KOPT-K1 (cell line): ENCODE results near the gene NOBOX.
"Not testable (repeated sequence)": the region's sequence is repeated elsewhere in the genome, so short reads cannot be mapped to it uniquely, and the experiment has no call there.

Source experiments
- H3K27ac ChIP-seq: fragments of 200-600 bp; sonication (generic); 2 replicates; pipeline ENCODE4 v1.5.1; 2016; ENCODE audit warnings: antibody characterized with exemption, mild to moderate bottlenecking, low read depth, low read length; ENCODE audit not compliant: poor library complexity, severe bottlenecking
- H3K36me3 ChIP-seq: fragments of 200-600 bp; sonication (generic); 2 replicates; pipeline ENCODE4 v1.5.1; 2017; ENCODE audit warnings: antibody characterized with exemption, mild to moderate bottlenecking, low read length, moderate library complexity; ENCODE audit not compliant: insufficient read depth
- H3K9me3 ChIP-seq: fragments of 200-600 bp; sonication (generic); 2 replicates; pipeline ENCODE4 v1.5.1; 2017; ENCODE audit warnings: antibody characterized with exemption, low read length, mild to moderate bottlenecking; ENCODE audit not compliant: insufficient read depth, poor library complexity, severe bottlenecking

NOBOX gene

GRCh38 chr7:144403649-144404061, at the start of gene NOBOX:
Gene NOBOX (minus strand): TSS chr7:144403693.
- Histone ChIP-seq H3K9me3 (no peaks in the 10 kb centered on the region), H3K36me3 (no peaks in the 10 kb centered on the region), H3K27ac (no peak within 1 kb of the TSS)

- Histone ChIP-seq H3K36me3 (no peaks in the 10 kb centered on the region), H3K9me3 (no peaks in the 10 kb centered on the region), H3K27ac (no peak overlapping the region)
Measured at GRCh38 chr7:144452064-144452463, 48.6 kb upstream of the NOBOX start.

- no peaks in the 10 kb centered on the region for H3K9me3 ChIP-seq
- H3K27ac ChIP-seq, result no peak overlapping the region
- H3K36me3 ChIP-seq, result no peaks in the 10 kb centered on the region
Measured at GRCh38 chr7:144445590-144445989, 42.1 kb upstream of the NOBOX start.

GRCh38 chr7:144439717-144440205, 36.3 kb upstream of the NOBOX start:
- Histone ChIP-seq H3K27ac (no peak overlapping the region), H3K9me3 (no peaks in the 10 kb centered on the region), H3K36me3 (no peaks in the 10 kb centered on the region)

- Histone ChIP-seq H3K9me3 (no peaks in the 10 kb centered on the region), H3K36me3 (no peaks in the 10 kb centered on the region), H3K27ac (no peak overlapping the region)
Measured at GRCh38 chr7:144438759-144439158, 35.3 kb upstream of the NOBOX start.

GRCh38 chr7:144437370-144438191, 34.1 kb upstream of the NOBOX start:
- Histone ChIP-seq H3K27ac (no peak overlapping the region), H3K36me3 (no peaks in the 10 kb centered on the region), H3K9me3 (no peaks in the 10 kb centered on the region)

GRCh38 chr7:144436500-144436899, 33.0 kb upstream of the NOBOX start:
- Histone ChIP-seq H3K27ac (no peak overlapping the region), H3K36me3 (no peaks in the 10 kb centered on the region), H3K9me3 (no peaks in the 10 kb centered on the region)

- H3K27ac ChIP-seq, result no peak overlapping the region
- no peaks in the 10 kb centered on the region for H3K36me3 ChIP-seq
- peaks cover 33% of the 10 kb centered on the region for H3K9me3 ChIP-seq
Measured at GRCh38 chr7:144428431-144428830, 24.9 kb upstream of the NOBOX start.

GRCh38 chr7:144427539-144427938, 24.0 kb upstream of the NOBOX start:
- not testable (repeated sequence) for H3K36me3 ChIP-seq, H3K27ac ChIP-seq
- peaks cover 33% of the 10 kb centered on the region for H3K9me3 ChIP-seq

GRCh38 chr7:144418931-144419330, 15.4 kb upstream of the NOBOX start:
- not testable (repeated sequence) for H3K36me3 ChIP-seq, H3K9me3 ChIP-seq, H3K27ac ChIP-seq

GRCh38 chr7:144416341-144416740, 12.8 kb upstream of the NOBOX start:
- H3K36me3 ChIP-seq, result no peaks in the 10 kb centered on the region
- H3K27ac ChIP-seq, result no peak overlapping the region
- H3K9me3 ChIP-seq, result no peaks in the 10 kb centered on the region

- H3K9me3 ChIP-seq, result no peaks in the 10 kb centered on the region
- no peaks in the 10 kb centered on the region for H3K36me3 ChIP-seq
- no peak overlapping the region for H3K27ac ChIP-seq
Measured at GRCh38 chr7:144415858-144416257, 12.4 kb upstream of the NOBOX start.

GRCh38 chr7:144414815-144415214, 11.3 kb upstream of the NOBOX start:
- no peaks in the 10 kb centered on the region for H3K9me3 ChIP-seq
- H3K36me3 ChIP-seq, result no peaks in the 10 kb centered on the region
- no peak overlapping the region for H3K27ac ChIP-seq

GRCh38 chr7:144410441-144410840, 6.9 kb upstream of the NOBOX start:
- Histone ChIP-seq H3K36me3 (no peaks in the 10 kb centered on the region), H3K27ac (no peak overlapping the region), H3K9me3 (no peaks in the 10 kb centered on the region)

GRCh38 chr7:144408121-144408520, 4.6 kb upstream of the NOBOX start:
- H3K27ac ChIP-seq, result no peak overlapping the region
- no peaks in the 10 kb centered on the region for H3K36me3 ChIP-seq
- H3K9me3 ChIP-seq, result no peaks in the 10 kb centered on the region

- no peak overlapping the region for H3K27ac ChIP-seq
- no peaks in the 10 kb centered on the region for H3K36me3 ChIP-seq
- no peaks in the 10 kb centered on the region for H3K9me3 ChIP-seq
Measured at GRCh38 chr7:144407266-144407931, 3.9 kb upstream of the NOBOX start.
